ENCODE data around the gene ERVV-1.

- TF ChIP-seq CTCF (conservative IDR thresholded peaks at IDR 0.05; ENCODE audit: low read depth, low read length) (no peak), EZH2 (IDR thresholded peaks at IDR 0.05; ENCODE audit: borderline replicate concordance, low read depth, low read length, poor library complexity, severe bottlenecking) (no peak)
These were observed 41.4 kb downstream of the ERVV-1 start for GRCh38 chr19:53055117-53055516.

All from A673 (cell line).